Endothelial cell of umbilical vein (primary cell): ENCODE results near the gene FOXO1. TPM values are rescaled to one million over a fixed set of nuclear protein-coding genes. Genes with fewer than 3 reads are reported as not detected.

ENCODE experiments used
- BruUV-seq: library from RNA; stranded (reverse); fragments of 400-500 nt; replicated peaks from 2 replicates; lab custom pipeline; 2021; lab: Mats Ljungman, UMichigan
- CTCF ChIA-PET: fragments of 300-600, 350-600 bp; sonication (Branson Sonifier 250); formaldehyde crosslinking; loops from one replicate; lab custom pipeline; 2021; ENCODE audit warnings: antibody characterized with exemption, inconsistent platforms; lab: Charles Lee
- POLR2A ChIA-PET: fragments of 300-600, 350-600 bp; sonication (Branson Sonifier 250); formaldehyde crosslinking; loops from one replicate; lab custom pipeline; 2021; ENCODE audit warnings: antibody characterized with exemption, inconsistent platforms; lab: Charles Lee
- DNase-seq: peaks from one replicate; pipeline ENCODE4 v3.0.0-alpha.2; 2011; ENCODE audit warnings: low read depth, low spot score
- FAIRE-seq: peaks from 2 replicates; lab custom pipeline; 2011; peaks lifted over from hg19 to GRCh38; lab: Jason Lieb, UNC
- H2AFZ ChIP-seq: 2 replicates; pipeline ENCODE4 v1.6.0; 2012; ENCODE audit warnings: low read depth, low read length, control low read depth, inconsistent platforms
- H3K27ac ChIP-seq: 2 replicates; pipeline ENCODE4 v1.5.1; 2011; ENCODE audit warnings: low read depth, mild to moderate bottlenecking, control low read depth, low read length, moderate library complexity; ENCODE audit not compliant: insufficient read depth
- H3K27me3 ChIP-seq, 2 experiments: 2 replicates each; pipeline versions ENCODE4 v1.6.0 to v1.6.1; 2011; ENCODE audit warnings: low read length in 2 of 2, mixed read lengths in 1 of 2; ENCODE audit not compliant: control insufficient read depth in 2 of 2, insufficient read depth in 2 of 2
- H3K36me3 ChIP-seq, 2 experiments: 2 replicates in 1 of 2; 3 replicates in 1 of 2; pipeline ENCODE4 v1.5.1; 2011; ENCODE audit warnings: low read length in 2 of 2, mild to moderate bottlenecking in 1 of 2, moderate library complexity in 1 of 2; ENCODE audit not compliant: control insufficient read depth in 2 of 2, insufficient read depth in 2 of 2; ENCODE audit errors: extremely low read depth in 1 of 2
- H3K4me1 ChIP-seq: 3 replicates; pipeline ENCODE4 v1.5.1; 2011; ENCODE audit warnings: mild to moderate bottlenecking, low read length; ENCODE audit not compliant: control insufficient read depth, insufficient read depth; ENCODE audit errors: extremely low read depth
- H3K4me2 ChIP-seq: 2 replicates; pipeline ENCODE4 v1.6.1; 2011; ENCODE audit warnings: low read length, control low read depth, mixed read lengths; ENCODE audit not compliant: insufficient read depth
- H3K4me3 ChIP-seq, 3 experiments: fragments of 200-600 bp in 1 of 3; sonication (generic), shearing (Covaris generic) in 1 of 3; replicated peaks in 1 of 3; 2 replicates each; pipeline ENCODE4 v1.5.1; 2011 to 2016; ENCODE audit warnings: control low read depth in 3 of 3, low read length in 3 of 3, mild to moderate bottlenecking in 2 of 3, inconsistent platforms in 1 of 3, low read depth in 1 of 3, moderate library complexity in 1 of 3; ENCODE audit not compliant: insufficient read depth in 1 of 3
- H3K79me2 ChIP-seq: 2 replicates; pipeline ENCODE4 v1.6.0; 2012; ENCODE audit warnings: low read length, inconsistent platforms; ENCODE audit not compliant: control insufficient read depth, insufficient read depth
- H3K9ac ChIP-seq: replicated peaks from 2 replicates; pipeline ENCODE3; 2011; ENCODE audit warnings: low read length, control low read depth; ENCODE audit not compliant: insufficient read depth; ENCODE audit errors: extremely low read depth
- H3K9me1 ChIP-seq: replicated peaks from 3 replicates; pipeline ENCODE4 v1.6.0; 2011; ENCODE audit warnings: mild to moderate bottlenecking, low read length; ENCODE audit not compliant: control insufficient read depth, insufficient read depth; ENCODE audit errors: extremely low read depth
- H3K9me3 ChIP-seq: replicated peaks from 2 replicates; pipeline ENCODE4 v1.5.1; 2012; ENCODE audit warnings: low read length, inconsistent platforms; ENCODE audit not compliant: control insufficient read depth, insufficient read depth
- H4K20me1 ChIP-seq: replicated peaks from 2 replicates; pipeline ENCODE3; 2011; ENCODE audit warnings: mild to moderate bottlenecking, low read length; ENCODE audit not compliant: control insufficient read depth, insufficient read depth; ENCODE audit errors: extremely low read depth
- EZH2 ChIP-seq: IDR thresholded peaks from 2 replicates; pipeline ENCODE4 v1.6.1; 2012; ENCODE audit warnings: borderline replicate concordance, low read depth, mild to moderate bottlenecking, moderate library complexity, low read length, inconsistent platforms; ENCODE audit not compliant: severe bottlenecking
- FOS ChIP-seq: IDR thresholded peaks from 2 replicates; pipeline ENCODE4 v1.6.1; 2011; ENCODE audit warnings: mild to moderate bottlenecking, low read length, moderate library complexity, borderline replicate concordance; ENCODE audit not compliant: insufficient read depth
- GATA2 ChIP-seq: IDR thresholded peaks from 2 replicates; pipeline ENCODE4 v1.7.0; 2011; ENCODE audit warnings: low read depth, mild to moderate bottlenecking, moderate library complexity, mixed read lengths, low read length; ENCODE audit not compliant: insufficient read length, insufficient read depth
- JUN ChIP-seq: IDR thresholded peaks from 2 replicates; pipeline ENCODE4 v1.6.1; 2011; ENCODE audit warnings: borderline replicate concordance, low read depth; ENCODE audit not compliant: insufficient read length, insufficient read depth
- MYC ChIP-seq: IDR thresholded peaks from one replicate; pipeline ENCODE4 v1.6.1; 2011; ENCODE audit warnings: mild to moderate bottlenecking, low read depth, low read length
- POLR2A ChIP-seq: IDR thresholded peaks from 2 replicates; pipeline ENCODE4 v1.6.1; 2012; ENCODE audit warnings: low read depth, mild to moderate bottlenecking, control low read depth, low read length
- POLR2AphosphoS5 ChIP-seq: IDR thresholded peaks from 2 replicates; pipeline ENCODE4 v1.6.1; 2012; ENCODE audit warnings: low read depth, mild to moderate bottlenecking, control low read depth, low read length, moderate library complexity; ENCODE audit not compliant: insufficient read depth
- dilution Hi-C: fragments of 300-500 bp; cut with MboI; formaldehyde crosslinking; loops from one replicate; pipeline ENCODE4 v1.15.0; 2019; ENCODE audit warnings: low sequenced_read_pairs; ENCODE audit not compliant: extremely low pct_ligation_motif_present
- intact Hi-C: fragments of 100-400 bp; cut with micrococcal nuclease; formaldehyde crosslinking; loops from one replicate; pipeline ENCODE4 v1.10.0; 2022
- polyA plus RNA-seq, 4 experiments: library from polyadenylated mRNA; depleted of rRNA in 3 of 4; stranded (reverse) in 3 of 4; unstranded in 1 of 4; fragments of >200 nt; gene quantifications; 2 replicates each; pipeline versions ENCODE4 v1.2.1 to v1.2.3, GENCODE V29; 2011 to 2012; ENCODE audit warnings: missing spikeins in 1 of 4
- total RNA-seq: library from RNA; stranded (reverse); gene quantifications from 2 replicates; pipeline ENCODE4 v1.2.3, GENCODE V29; 2021
- TF ChIP-seq, protein P1 (sequence below): IDR thresholded peaks from 2 replicates; pipeline ENCODE4 v1.6.1; 2011; ENCODE audit not compliant: insufficient read depth, insufficient read length
- TF ChIP-seq, protein P2 (sequence below), 2 donors: IDR thresholded peaks; 1 replicate in 1 of 2; 2 replicates in 1 of 2; pipeline ENCODE4 v1.5.1; 2011; ENCODE audit warnings: low read length in 2 of 2, mild to moderate bottlenecking in 2 of 2, moderate library complexity in 2 of 2, control low read depth in 1 of 2, inconsistent platforms in 1 of 2, low read depth in 1 of 2; ENCODE audit not compliant: insufficient read depth in 1 of 2; ENCODE audit errors: extremely low read depth in 1 of 2

Gene FOXO1
- total and polyA plus RNA-seq, 2 donors (not counting 3 experiments of a cell fraction or from before 2014, with no cell fraction given): 44.7 to 48.5 TPM

- peaks cover 35% of the 10 kb centered on the region for H3K4me1 ChIP-seq
- no peaks in the 10 kb centered on the region for H3K9me3 ChIP-seq
- no peak for FAIRE-seq
- no peak overlapping the region for H3K4me2 ChIP-seq
- peaks cover 96% of the 10 kb centered on the region for H3K79me2 ChIP-seq
- H3K36me3 ChIP-seq: no peaks in the 10 kb centered on the region
- no peak for TF ChIP-seq EZH2
- TF ChIP-seq POLR2A: no peak
- TF ChIP-seq JUN: no peak
- TF ChIP-seq, protein P1, sequence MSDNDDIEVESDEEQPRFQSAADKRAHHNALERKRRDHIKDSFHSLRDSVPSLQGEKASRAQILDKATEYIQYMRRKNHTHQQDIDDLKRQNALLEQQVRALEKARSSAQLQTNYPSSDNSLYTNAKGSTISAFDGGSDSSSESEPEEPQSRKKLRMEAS: no peak
- no peak for TF ChIP-seq POLR2AphosphoS5
- TF ChIP-seq GATA2: no peak
- TF ChIP-seq FOS: no peak
- no peak for TF ChIP-seq MYC
- TF ChIP-seq, protein P2, sequence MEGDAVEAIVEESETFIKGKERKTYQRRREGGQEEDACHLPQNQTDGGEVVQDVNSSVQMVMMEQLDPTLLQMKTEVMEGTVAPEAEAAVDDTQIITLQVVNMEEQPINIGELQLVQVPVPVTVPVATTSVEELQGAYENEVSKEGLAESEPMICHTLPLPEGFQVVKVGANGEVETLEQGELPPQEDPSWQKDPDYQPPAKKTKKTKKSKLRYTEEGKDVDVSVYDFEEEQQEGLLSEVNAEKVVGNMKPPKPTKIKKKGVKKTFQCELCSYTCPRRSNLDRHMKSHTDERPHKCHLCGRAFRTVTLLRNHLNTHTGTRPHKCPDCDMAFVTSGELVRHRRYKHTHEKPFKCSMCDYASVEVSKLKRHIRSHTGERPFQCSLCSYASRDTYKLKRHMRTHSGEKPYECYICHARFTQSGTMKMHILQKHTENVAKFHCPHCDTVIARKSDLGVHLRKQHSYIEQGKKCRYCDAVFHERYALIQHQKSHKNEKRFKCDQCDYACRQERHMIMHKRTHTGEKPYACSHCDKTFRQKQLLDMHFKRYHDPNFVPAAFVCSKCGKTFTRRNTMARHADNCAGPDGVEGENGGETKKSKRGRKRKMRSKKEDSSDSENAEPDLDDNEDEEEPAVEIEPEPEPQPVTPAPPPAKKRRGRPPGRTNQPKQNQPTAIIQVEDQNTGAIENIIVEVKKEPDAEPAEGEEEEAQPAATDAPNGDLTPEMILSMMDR (IDR thresholded peaks at IDR 0.05; ENCODE audit: extremely low read depth in 1 of 2, insufficient read depth in 1 of 2, low read depth in 1 of 2, low read length in 2 of 2): no peak
- peaks cover 14% of the 10 kb centered on the region for H4K20me1 ChIP-seq
- DNase-seq: no peak
- H2AFZ ChIP-seq: no peak overlapping the region
- no peaks in the 10 kb centered on the region for H3K27me3 ChIP-seq
- no peak overlapping the region for H3K4me3 ChIP-seq
- no peak overlapping the region for H3K27ac ChIP-seq
- no TSS peak for BruUV-seq
- CTCF ChIA-PET: interaction anchor here (1.1 to 1.3 kb wide), 2 partner anchors 16 to 137 kb away, joined by 3 read pairs; partner anchors contain the start of gene SLC25A15
- intact Hi-C loops (no loop called here), dilution Hi-C loops (no loop called here)
- POLR2A ChIA-PET: no interaction called here
- H3K9me1 ChIP-seq: no peaks in the 10 kb centered on the region
- H3K9ac ChIP-seq: no peak overlapping the region
Measured at GRCh38 chr13:40652588-40652940, 13.9 kb downstream of the FOXO1 start.
